Fibroblast of skin of right biceps (primary cell): ENCODE measurements around the gene FXR2.

Experiments used
- DNase-seq: peaks from one replicate; pipeline ENCODE4 v3.0.0-alpha.2; 2013

The FXR2 gene

DNA sequence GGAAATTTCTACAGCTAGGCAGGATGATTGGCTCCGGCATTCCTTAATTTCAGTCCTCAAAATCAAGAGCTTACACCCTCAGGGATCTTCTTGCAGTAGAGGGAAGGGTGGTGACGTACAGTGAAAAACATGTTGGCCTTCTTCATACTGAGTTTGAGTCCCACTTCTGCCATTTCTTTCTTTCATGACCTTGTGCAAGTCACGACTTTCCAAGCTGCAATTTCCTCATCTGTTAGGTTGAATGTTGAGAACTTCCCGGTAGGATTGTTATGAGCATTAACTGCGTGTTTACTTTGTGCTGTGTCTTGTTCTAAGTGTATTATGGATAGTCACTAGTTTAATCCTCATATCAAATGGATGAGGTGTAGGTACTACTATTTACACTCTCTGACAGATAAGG lies 45.1 kb downstream of the FXR2 start:
- DNase-seq, result no peak

DNA sequence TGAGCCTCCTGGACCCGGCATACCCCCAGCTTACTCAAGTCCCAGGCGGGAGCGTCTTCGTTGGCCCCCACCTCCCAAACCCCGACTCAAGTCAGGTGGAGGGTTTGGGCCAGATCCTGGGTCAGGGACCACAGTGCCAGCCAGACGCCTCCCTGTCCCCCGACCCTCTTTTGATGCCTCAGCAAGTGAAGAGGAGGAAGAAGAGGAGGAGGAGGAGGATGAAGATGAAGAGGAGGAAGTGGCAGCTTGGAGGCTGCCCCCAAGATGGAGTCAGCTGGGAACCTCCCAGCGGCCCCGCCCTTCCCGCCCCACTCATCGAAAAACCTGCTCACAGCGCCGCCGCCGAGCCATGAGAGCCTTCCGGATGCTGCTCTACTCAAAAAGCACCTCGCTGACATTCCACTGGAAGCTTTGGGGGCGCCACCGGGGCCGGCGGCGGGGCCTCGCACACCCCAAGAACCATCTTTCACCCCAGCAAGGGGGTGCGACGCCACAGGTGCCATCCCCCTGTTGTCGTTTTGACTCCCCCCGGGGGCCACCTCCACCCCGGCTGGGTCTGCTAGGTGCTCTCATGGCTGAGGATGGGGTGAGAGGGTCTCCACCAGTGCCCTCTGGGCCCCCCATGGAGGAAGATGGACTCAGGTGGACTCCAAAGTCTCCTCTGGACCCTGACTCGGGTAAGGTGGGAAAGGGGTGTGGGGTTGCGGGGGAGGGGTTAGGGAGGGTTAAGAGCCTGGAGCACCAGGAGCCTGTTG lies 51.4 kb downstream of the FXR2 start:
- DNase-seq, result no peak

DNA sequence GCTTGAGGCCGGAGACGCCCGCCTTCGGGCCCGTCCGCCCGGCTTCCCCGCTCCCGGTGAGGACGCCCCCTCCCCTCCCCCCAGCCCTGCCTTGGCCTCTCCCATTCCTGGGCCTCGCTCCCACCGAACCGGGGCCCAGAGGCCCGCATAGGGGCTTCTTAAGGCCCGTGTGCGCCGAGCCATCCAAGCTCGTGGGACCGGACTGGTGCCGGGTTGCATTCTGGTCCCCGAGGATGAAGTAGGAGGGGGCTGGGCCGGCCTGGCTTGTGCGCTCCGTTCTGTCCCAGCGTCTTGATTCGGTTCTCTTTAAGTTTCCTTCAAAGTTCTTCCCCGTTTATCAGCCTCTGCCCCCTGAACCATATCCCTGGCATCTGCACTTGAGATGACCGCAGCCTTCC lies 52.5 kb downstream of the FXR2 start:
- no peak for DNase-seq

DNA sequence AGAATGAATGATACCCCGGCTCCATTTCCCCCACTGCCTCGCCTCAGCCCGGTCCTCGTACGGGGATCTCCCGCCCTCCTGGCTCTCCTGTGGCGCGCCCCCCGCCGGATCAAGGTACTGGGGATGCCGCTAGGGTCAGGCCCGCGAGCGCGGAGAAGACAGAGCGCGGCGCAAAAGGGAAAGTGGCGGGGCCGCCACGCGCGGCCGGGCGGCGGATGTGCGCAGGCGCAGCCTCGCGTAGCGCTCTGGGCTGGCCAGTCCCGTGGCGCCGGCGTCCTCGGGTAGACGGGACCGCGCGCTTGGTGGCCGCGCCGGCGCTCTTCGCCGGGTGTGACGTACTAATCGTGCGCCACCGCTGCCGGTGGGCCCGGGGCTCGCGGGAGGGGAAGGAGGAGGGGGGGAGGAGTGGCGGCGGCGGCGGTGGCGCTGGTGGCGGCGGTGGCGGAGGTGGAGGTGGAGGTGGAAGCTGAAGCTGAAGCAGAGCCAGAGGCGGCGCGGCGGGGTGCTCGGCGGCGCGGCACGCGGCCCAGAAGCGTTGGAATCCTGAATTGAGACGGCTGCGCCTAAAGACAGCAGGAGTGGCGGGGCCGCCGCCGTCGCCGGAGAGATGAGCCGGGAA lies 53.0 kb downstream of the FXR2 start, which contains the start of gene SENP3:
Gene SENP3, plus strand, starts transcription at position 331 of the 619 bp plus-strand sequence. CDS start 1,158 bp downstream, outside the sequence.
- DNase-seq, result peak; percentile 91

DNA sequence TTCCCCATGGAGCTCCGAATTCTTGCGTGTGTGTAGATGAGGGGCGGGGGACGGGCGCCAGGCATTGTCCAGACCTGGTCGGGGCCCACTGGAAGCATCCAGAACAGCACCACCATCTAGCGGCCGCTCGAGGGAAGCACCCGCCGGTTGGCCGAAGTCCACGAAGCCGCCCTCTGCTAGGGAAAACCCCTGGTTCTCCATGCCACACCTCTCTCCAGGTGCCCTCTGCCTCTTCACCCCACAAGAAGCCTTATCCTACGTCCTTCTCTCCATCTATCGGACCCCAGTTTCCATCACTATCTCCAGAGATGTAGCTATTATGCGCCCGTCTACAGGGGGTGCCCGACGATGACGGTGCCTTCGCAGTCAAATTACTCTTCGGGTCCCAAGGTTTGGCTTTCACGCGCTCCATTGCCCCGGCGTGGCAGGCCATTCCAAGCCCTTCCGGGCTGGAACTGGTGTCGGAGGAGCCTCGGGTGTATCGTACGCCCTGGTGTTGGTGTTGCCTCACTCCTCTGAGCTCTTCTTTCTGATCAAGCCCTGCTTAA lies 53.6 kb downstream of the FXR2 start:
- DNase-seq, result peak; percentile 81

DNA sequence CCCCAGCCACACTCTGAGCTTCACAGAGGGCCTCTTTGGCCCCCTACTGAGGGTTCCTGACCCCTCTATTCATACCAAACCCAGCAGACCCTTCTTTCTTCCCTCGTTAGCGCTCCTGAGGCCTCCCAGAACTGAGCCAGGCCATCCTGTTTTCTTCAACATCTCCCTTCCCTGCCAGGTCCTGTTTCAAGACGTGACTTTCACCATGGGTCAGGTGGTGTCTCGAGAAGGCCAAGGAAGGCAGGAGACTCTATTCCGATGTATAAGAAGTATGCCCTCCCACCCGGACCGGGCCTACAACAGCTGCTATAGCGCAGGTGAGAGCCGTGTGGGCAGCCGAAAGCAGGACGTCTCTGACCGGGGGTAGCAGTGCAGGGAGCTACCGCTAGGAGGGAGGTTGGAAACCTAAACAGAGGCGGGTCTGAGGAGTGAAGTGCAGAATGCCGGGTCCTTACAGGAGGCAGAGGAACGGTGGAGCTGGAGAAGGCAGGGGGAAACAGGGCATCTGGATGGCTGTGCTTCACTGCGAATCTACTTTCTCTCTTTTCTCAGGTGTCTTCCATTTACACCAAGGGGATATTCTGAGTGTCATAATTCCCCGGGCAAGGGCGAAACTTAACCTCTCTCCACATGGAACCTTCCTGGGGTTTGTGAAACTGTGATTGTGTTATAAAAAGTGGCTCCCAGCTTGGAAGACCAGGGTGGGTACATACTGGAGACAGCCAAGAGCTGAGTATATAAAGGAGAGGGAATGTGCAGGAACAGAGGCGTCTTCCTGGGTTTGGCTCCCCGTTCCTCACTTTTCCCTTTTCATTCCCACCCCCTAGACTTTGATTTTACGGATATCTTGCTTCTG lies 54.3 kb downstream of the FXR2 start:
- peak; percentile 61 for DNase-seq

DNA sequence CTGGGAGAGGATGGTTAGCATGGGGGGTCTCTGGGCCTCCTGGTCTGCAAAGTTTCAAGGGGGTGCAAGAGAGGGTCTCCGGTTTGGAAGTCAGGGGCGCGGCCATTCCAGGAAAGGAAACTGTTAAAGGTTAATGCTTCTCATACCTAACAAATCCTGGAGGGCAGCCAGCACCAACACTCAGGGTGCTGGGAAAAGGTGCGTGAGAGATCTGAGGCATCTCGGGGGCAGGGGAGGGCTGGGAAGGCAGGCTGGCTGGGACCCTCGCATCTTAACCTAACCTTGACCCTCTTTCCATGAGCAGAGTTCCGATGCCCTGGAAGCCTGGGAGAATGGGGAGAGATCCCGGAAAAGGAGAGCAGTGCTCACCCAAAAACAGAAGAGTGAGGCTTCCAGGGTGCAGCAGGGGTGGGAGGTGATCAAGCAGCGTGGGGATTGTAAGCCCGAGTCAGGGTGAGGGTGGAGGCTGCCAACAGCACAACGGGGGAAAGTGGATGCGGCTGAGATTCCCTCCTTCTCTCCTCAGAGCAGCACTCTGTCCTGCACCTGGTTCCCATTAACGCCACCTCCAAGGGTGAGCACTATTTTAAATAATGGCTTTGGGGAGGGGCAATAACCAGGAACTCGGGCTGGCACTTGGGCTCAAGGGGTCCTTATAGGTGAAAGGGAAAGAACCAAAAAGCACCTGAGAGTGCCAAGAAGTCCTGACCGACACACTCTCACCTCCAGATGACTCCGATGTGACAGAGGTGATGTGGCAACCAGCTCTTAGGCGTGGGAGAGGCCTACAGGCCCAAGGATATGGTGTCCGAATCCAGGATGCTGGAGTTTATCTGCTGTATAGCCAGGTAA lies 55.2 kb downstream of the FXR2 start:
- DNase-seq, result no peak

DNA sequence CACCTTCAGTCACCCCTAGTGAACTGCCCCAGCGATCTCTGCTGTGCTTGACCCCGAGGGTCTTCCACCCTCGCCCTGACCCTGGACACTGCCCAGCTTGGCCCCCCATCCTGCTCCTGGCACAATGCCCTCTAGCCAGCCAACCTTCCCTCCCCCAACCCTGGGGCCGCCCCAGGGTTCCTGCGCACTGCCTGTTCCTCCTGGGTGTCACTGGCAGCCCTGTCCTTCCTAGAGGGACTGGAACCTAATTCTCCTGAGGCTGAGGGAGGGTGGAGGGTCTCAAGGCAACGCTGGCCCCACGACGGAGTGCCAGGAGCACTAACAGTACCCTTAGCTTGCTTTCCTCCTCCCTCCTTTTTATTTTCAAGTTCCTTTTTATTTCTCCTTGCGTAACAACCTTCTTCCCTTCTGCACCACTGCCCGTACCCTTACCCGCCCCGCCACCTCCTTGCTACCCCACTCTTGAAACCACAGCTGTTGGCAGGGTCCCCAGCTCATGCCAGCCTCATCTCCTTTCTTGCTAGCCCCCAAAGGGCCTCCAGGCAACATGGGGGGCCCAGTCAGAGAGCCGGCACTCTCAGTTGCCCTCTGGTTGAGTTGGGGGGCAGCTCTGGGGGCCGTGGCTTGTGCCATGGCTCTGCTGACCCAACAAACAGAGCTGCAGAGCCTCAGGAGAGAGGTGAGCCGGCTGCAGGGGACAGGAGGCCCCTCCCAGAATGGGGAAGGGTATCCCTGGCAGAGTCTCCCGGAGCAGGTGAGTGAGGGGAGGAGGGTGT lies 56.0 kb downstream of the FXR2 start, which contains the start of gene TNFSF13:
Gene TNFSF13, plus strand, starts transcription at position 207 of the 776 bp plus-strand sequence. Its CDS starts 290 bp downstream, at position 497.
- no peak for DNase-seq

DNA sequence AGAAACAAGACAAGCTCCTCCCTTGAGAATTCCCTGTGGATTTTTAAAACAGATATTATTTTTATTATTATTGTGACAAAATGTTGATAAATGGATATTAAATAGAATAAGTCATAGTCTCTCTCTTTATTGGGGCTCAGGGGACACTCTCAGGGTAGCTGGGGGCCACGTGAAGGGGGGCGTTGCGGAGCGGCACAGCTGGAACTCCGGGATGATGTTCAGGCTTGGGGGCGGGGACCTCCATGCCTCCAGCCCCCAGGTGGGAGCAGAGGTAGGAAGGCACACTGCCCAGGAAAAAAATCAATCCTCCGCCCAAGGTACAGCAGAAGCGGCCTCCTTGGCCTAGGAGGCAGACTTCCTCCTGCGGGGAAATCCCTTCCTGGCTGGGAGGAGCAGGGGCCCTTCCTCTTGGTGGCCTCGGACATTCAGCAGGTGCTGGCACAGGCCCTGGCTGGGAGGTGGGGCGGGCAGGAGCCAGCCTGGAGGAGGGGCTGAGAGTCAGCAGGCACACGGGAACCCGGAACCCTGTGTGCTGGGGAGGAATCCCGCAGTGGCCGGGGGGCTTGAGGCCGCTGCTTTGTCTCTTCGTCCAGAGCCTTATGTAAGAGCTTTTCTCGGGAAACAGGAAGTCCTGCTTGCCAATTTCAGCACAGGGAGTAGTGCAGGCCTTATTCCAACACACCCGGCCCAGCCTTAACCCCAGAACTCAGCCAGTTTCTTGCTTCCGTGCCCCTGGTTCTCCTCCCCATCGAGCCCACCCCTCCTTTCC lies 56.7 kb downstream of the FXR2 start:
- peak; percentile 32 for DNase-seq

DNA sequence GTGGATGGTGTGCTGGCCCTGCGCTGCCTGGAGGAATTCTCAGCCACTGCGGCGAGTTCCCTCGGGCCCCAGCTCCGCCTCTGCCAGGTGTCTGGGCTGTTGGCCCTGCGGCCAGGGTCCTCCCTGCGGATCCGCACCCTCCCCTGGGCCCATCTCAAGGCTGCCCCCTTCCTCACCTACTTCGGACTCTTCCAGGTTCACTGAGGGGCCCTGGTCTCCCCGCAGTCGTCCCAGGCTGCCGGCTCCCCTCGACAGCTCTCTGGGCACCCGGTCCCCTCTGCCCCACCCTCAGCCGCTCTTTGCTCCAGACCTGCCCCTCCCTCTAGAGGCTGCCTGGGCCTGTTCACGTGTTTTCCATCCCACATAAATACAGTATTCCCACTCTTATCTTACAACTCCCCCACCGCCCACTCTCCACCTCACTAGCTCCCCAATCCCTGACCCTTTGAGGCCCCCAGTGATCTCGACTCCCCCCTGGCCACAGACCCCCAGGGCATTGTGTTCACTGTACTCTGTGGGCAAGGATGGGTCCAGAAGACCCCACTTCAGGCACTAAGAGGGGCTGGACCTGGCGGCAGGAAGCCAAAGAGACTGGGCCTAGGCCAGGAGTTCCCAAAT lies 57.4 kb downstream of the FXR2 start:
- DNase-seq, result no peak

DNA sequence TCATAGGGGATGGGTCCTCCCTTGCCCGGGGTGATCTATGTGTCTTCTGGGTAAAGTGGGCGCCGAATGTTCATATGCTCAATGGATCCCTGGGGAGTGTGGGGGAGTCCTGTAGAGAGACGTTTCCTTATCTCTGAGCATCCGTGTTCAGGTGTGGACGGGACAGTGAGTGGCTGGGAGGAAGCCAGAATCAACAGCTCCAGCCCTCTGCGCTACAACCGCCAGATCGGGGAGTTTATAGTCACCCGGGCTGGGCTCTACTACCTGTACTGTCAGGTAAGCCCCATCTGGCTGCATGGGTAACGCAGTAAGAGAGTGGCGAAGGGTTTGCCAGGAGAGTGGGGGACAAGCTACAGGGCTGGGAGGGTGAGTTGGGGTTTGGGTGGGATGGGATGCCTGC lies 58.1 kb downstream of the FXR2 start:
- no peak for DNase-seq

DNA sequence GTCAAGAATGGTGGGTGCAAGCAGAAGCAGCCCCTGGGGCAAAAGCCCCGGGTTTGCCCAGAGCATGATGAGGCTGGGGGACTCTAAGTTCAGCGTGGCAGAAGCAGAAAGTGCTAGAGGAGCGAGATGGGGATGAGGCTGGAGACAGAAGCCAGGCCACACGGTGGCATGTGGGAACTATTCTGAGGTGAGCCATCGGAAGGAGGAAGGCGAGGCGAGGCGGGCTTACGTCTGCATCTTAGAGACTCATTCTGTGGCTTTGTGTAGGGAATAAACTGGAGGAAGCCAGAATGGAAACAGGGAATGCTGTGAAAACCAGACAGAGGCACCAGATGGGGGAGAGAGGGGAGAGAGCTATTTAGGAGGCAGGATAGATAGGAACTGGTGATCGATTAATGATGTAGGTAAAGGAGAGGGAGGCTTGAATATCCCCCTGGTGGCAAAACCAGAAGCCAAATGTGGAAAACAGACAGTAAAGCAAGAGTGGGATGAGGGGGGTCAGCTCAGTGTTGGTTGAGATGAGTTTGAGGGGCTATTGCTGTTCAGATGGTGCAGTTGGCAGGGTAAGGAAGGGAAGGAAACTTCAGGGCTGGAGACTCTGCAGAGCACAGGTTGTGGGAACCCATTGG lies 59.3 kb downstream of the FXR2 start:
- no peak for DNase-seq

DNA sequence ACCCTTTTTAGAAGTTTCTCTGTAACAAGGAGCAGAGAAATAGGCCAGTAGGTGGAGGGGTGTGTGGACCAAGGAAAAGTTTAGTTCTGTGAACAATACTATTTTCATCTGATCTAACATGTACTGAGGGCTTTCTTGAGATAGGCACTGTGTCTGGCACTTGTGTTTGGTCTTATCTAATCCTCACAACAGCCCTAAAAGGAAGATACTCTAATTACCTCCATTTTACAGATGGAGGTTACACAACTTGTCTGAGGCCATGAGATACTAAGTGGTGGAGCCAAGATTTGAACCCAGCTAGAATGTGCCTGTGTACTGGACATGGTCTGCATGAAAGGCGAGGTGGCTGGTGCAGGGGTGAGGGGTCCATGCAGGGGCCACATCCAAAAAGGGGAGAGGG lies 61.3 kb downstream of the FXR2 start:
- DNase-seq, result no peak

DNA sequence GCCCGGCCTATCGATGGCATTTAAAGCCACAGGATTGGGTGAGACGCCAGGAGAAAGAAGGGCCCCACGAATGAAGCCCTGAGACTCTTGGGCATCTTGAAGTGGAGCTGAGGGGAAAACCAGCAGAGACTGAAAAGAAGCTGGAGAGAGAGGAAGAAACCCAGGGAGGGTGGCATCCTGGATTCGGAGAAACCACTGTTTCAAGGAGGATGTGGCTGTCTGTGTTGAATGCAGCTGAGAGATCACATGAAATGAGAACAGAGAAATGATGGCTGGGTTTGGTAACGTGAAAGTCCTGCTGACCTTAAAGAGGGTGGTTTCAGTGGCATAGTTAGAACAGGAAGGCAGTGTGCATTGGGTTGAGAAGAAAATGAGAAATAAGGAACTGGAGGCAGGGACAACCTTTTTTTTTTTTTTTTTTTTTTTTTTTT lies 62.1 kb downstream of the FXR2 start:
- DNase-seq, result no peak

DNA sequence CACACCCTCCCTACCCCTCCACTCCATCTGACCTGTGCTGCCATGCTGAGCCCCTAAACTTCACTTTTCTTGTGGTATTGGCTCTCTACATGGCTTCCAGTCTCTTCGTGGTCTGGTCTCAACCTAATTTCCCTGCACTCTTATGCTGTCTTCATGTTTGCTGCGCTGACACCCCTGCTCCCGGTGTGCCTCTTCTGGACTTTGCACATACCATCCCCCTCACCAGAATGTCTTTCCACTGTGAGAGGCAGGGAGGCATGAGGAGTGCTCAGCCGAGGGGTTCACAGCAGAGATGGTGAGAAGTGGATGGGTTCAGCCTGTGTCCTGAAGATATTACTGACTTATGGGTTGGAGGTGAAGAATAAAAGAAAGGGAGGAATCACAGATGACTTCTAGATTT lies 63.3 kb downstream of the FXR2 start:
- no peak for DNase-seq

DNA sequence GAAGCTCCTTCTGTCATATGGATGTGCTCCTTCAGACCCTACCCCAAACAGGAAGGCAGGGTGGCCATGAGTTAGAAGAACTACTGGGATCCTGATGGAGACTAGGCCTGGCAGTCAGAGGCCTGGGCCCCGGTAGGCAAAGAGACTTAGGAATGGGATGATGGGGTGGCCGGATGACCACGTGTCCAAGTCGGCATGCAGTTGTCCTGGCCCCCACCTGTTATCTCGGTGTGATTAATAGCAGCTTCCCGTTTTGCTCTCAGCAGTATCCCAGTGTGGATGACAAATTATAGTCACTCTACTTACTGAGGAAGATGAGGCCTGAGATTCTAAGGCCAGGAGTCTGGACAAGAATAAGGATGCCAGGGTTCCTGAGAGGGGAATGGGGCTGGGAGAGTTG lies 64.4 kb downstream of the FXR2 start:
- no peak for DNase-seq

DNA sequence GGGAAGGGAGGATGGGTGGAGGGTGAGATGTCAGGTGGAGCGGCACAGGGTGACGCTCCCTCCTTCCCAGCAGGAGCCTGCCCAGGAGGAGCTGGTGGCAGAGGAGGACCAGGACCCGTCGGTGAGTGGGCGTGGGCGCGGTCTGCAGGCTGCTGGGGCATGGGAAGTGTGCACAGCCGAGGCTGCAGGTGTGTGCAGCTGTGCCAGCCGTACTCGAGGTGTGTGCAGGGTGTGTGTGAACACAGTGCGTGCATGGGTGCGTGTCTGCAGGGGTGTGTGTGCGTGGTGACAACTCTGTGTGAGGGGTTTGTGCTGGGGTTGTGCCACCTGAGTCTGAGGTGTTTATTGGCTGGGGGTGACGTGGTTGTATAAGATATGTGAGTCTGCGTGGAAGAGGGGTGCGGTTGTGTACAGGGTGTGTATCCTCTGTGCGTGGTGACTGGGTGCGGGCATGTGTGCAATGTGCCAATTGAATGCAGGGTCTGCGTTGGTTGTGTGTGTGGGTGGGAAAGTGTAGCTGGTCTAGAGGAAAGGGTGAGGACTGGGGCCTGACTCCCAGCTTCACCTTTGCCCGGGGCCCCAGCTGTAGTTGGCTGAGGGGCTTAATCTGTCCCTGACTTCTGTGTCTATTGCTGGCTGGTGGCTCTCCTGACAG lies 65.2 kb downstream of the FXR2 start:
- DNase-seq, result no peak

DNA sequence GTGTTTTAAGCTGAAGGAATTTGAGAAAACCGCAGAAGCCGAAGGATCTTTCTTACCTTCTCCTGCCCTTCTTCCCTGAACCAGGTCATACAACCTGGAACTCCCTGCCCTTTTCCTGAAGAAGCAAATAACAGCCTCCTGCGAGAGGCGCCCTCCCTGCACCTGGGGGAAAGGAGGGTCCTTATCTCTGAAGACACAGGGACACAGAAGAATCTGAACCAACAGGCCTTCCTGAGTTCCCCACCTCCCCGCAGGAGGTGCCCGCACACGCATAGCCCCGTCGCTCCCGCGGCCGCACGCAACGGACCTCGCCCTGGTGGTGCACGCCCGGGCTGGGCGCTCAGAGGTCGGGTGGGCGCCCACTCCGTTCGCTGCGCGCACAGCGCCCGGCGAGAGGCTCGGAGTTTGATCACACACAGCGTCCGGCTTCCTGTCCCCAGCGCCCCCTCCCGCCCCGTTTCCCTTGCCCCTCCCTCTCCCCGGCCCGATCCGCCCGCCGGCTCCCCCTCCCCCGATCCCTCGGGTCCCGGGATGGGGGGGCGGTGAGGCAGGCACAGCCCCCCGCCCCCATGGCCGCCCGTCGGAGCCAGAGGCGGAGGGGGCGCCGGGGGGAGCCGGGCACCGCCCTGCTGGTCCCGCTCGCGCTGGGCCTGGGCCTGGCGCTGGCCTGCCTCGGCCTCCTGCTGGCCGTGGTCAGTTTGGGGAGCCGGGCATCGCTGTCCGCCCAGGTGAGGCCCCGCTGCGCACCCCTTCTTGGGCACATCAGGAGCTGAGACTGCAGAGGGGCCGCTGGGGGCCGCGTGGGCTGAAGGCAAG lies 65.9 kb downstream of the FXR2 start, which contains the start of gene TNFSF12:
Gene TNFSF12, plus strand, starts transcription at position 474 of the 816 bp plus-strand sequence. Its CDS starts 96 bp downstream, at position 570.
- peak; percentile 41 for DNase-seq
